Caco-2 (cell line): ENCODE results near the gene NDC1. TPM values are rescaled to one million over a fixed set of nuclear protein-coding genes. Genes with fewer than 3 reads are reported as not detected.

ENCODE experiments used
- BruUV-seq: library from RNA; stranded (reverse); fragments of 400-500 nt; replicated peaks from 2 replicates; lab custom pipeline; 2021; lab: Mats Ljungman, UMichigan
- CTCF ChIA-PET: fragments of 300-600 bp; sonication (Branson Sonifier 250); formaldehyde crosslinking; loops from one replicate; lab custom pipeline; 2022; ENCODE audit warnings: antibody characterized with exemption; lab: Charles Lee
- POLR2A ChIA-PET: fragments of 300-600 bp; sonication (Branson Sonifier 250); formaldehyde crosslinking; loops from one replicate; lab custom pipeline; 2022; ENCODE audit warnings: antibody characterized with exemption; lab: Charles Lee
- DNase-seq, 2 experiments: peaks; one replicate each; pipeline versions ENCODE4 v3.0.0 to v3.0.0-alpha.2; 2020 to 2022
- H3K27me3 ChIP-seq: replicated peaks from 2 replicates; pipeline ENCODE4 v1.6.0; 2011; ENCODE audit warnings: low read length; ENCODE audit not compliant: control insufficient read depth, insufficient read depth
- H3K36me3 ChIP-seq: 2 replicates; pipeline ENCODE4 v1.5.1; 2011; ENCODE audit warnings: low read length; ENCODE audit not compliant: control insufficient read depth, insufficient read depth
- H3K4me1 ChIP-seq: fragments of 250-450 bp; sonication (Bioruptor Pico); 2 replicates; pipeline ENCODE4 v1.5.1; 2020; ENCODE audit warnings: mild to moderate bottlenecking
- H3K4me3 ChIP-seq: 2 replicates; pipeline ENCODE4 v1.5.1; 2011; ENCODE audit warnings: low read depth, mild to moderate bottlenecking, control low read depth, low read length
- H3K9me3 ChIP-seq: fragments of 250-450 bp; sonication (Bioruptor Pico); 2 replicates; pipeline ENCODE4 v1.5.1; 2020; ENCODE audit warnings: mild to moderate bottlenecking, moderate library complexity
- H3K27ac Mint-ChIP-seq: one replicate; pipeline ENCODE4 v1.8.0; 2022; ENCODE audit warnings: mixed read lengths; ENCODE audit not compliant: unreplicated experiment
- H3K27me3 Mint-ChIP-seq: one replicate; pipeline ENCODE4 v1.8.0; 2022; ENCODE audit warnings: mixed read lengths; ENCODE audit not compliant: insufficient read depth, unreplicated experiment
- H3K36me3 Mint-ChIP-seq: one replicate; pipeline ENCODE4 v1.8.0; 2022; ENCODE audit warnings: mild to moderate bottlenecking, mixed read lengths; ENCODE audit not compliant: insufficient read depth, unreplicated experiment
- H3K4me1 Mint-ChIP-seq: one replicate; pipeline ENCODE4 v1.8.0; 2022; ENCODE audit warnings: low read depth, mixed read lengths; ENCODE audit not compliant: unreplicated experiment
- H3K4me3 Mint-ChIP-seq: one replicate; pipeline ENCODE4 v1.8.0; 2022; ENCODE audit warnings: mild to moderate bottlenecking, moderate library complexity, mixed read lengths; ENCODE audit not compliant: unreplicated experiment
- H3K9me3 Mint-ChIP-seq: one replicate; pipeline ENCODE4 v1.8.0; 2022; ENCODE audit warnings: mixed read lengths; ENCODE audit not compliant: unreplicated experiment
- CTCF ChIP-seq, 2 experiments: fragments of 200-600 bp in 1 of 2; IDR thresholded peaks; 1 replicate in 1 of 2; 2 replicates in 1 of 2; pipeline versions ENCODE4 v1.5.1 to v1.8.0; 2011 to 2022; ENCODE audit warnings: antibody characterized with exemption in 1 of 2, control low read depth in 1 of 2, inconsistent platforms in 1 of 2, low read depth in 1 of 2, low read length in 1 of 2, mild to moderate bottlenecking in 1 of 2, moderate library complexity in 1 of 2; ENCODE audit not compliant: insufficient read depth in 1 of 2, severe bottlenecking in 1 of 2, unreplicated experiment in 1 of 2
- intact Hi-C: fragments of 100-400 bp; cut with micrococcal nuclease; formaldehyde crosslinking; loops from one replicate; pipeline ENCODE4 v1.10.0; 2022; ENCODE audit not compliant: unreplicated experiment
- total RNA-seq: library from RNA; stranded (reverse); gene quantifications from 2 replicates; pipeline ENCODE4 v1.2.3, GENCODE V29; 2022

NDC1 gene
- total RNA-seq, 1 experiment from 2014 or later, result 28.8 TPM

- no peaks in the 10 kb centered on the region for H3K36me3 Mint-ChIP-seq
- CTCF ChIA-PET, result interaction anchor here (1.6 kb wide), 1 partner anchor 107 kb away, joined by 7 read pairs; the partner anchor contains the start of gene IFT25
- POLR2A ChIA-PET, result interaction anchor here (0.6 kb wide), 1 partner anchor 155 kb away, joined by 3 read pairs; no protein-coding TSS in a partner anchor
Observed at GRCh38 chr1:53838654-53838974, 518 bp upstream of the NDC1 start.

GRCh38 chr1:53837646-53837923 lies 511 bp downstream of the NDC1 start:
- no peak for TF ChIP-seq CTCF (IDR thresholded peaks at IDR 0.05; ENCODE audit: insufficient read depth in 1 of 2, low read depth in 1 of 2, low read length in 1 of 2, severe bottlenecking in 1 of 2, unreplicated experiment in 1 of 2)
- H3K9me3 ChIP-seq, result no peaks in the 10 kb centered on the region
- Mint-ChIP-seq H3K9me3 (no peaks in the 10 kb centered on the region), H3K36me3 (no peaks in the 10 kb centered on the region), H3K27ac (peak overlapping the region; percentile 94), H3K4me3 (peak overlapping the region; percentile 100), H3K4me1 (no peaks in the 10 kb centered on the region), H3K27me3 (no peaks in the 10 kb centered on the region)
- H3K27me3 ChIP-seq, result no peaks in the 10 kb centered on the region
- no peak for DNase-seq
- H3K36me3 ChIP-seq, result no peaks in the 10 kb centered on the region
- intact Hi-C loops, result no loop called here
- peak overlapping the region; percentile 80 for H3K4me3 ChIP-seq
- POLR2A ChIA-PET, result interaction anchor here (1.0 kb wide), 1 partner anchor 108 kb away, joined by 3 read pairs; the partner anchor contains the start of gene IFT25
- no TSS peak for BruUV-seq
- no peaks in the 10 kb centered on the region for H3K4me1 ChIP-seq
- CTCF ChIA-PET, result interaction anchor here (1.6 kb wide), 1 partner anchor 108 kb away, joined by 7 read pairs; the partner anchor contains the start of gene IFT25

More at GRCh38 chr1:53838654-53838974, 518 bp upstream of the NDC1 start:
- Mint-ChIP-seq H3K27me3 (no peaks in the 10 kb centered on the region), H3K4me1 (no peaks in the 10 kb centered on the region), H3K27ac (peak overlapping the region; percentile 94), H3K4me3 (peak overlapping the region; percentile 100), H3K9me3 (no peaks in the 10 kb centered on the region)
- H3K9me3 ChIP-seq, result no peaks in the 10 kb centered on the region
- no peaks in the 10 kb centered on the region for H3K27me3 ChIP-seq
- intact Hi-C loops, result loop anchor here (1.0 kb wide), 1 partner anchor 215 kb away; the partner anchor contains the start of genes TCEANC2 and TMEM59
- no peak for TF ChIP-seq CTCF (IDR thresholded peaks at IDR 0.05; ENCODE audit: insufficient read depth in 1 of 2, low read depth in 1 of 2, low read length in 1 of 2, severe bottlenecking in 1 of 2, unreplicated experiment in 1 of 2)
- no peak for DNase-seq
- H3K36me3 ChIP-seq, result no peaks in the 10 kb centered on the region
- H3K4me1 ChIP-seq, result no peaks in the 10 kb centered on the region
- no peak overlapping the region for H3K4me3 ChIP-seq
- BruUV-seq, result no TSS peak

GRCh38 chr1:53835491-53835890 lies 2.6 kb downstream of the NDC1 start:
- no peak for DNase-seq
- Histone ChIP-seq H3K36me3 (no peaks in the 10 kb centered on the region), H3K27me3 (no peaks in the 10 kb centered on the region), H3K4me1 (no peaks in the 10 kb centered on the region), H3K4me3 (no peak overlapping the region), H3K9me3 (no peaks in the 10 kb centered on the region)
- H3K27me3 Mint-ChIP-seq, result no peaks in the 10 kb centered on the region
- no peak overlapping the region for H3K4me3 Mint-ChIP-seq
- POLR2A ChIA-PET, result no interaction called here
- H3K27ac Mint-ChIP-seq, result no peak overlapping the region
- no peaks in the 10 kb centered on the region for H3K4me1 Mint-ChIP-seq
- intact Hi-C loops, result no loop called here
- CTCF ChIA-PET, result no interaction called here
- BruUV-seq, result no TSS peak
- H3K9me3 Mint-ChIP-seq, result no peaks in the 10 kb centered on the region
- peaks cover 7% of the 10 kb centered on the region for H3K36me3 Mint-ChIP-seq
- no peak for TF ChIP-seq CTCF (IDR thresholded peaks at IDR 0.05; ENCODE audit: insufficient read depth in 1 of 2, low read depth in 1 of 2, low read length in 1 of 2, severe bottlenecking in 1 of 2, unreplicated experiment in 1 of 2)
